Loucy (cell line): ENCODE measurements around the gene DSE.

ENCODE experiments used
- H2AFZ ChIP-seq: fragments of 200-600 bp; sonication (generic); 2 replicates; pipeline ENCODE4 v1.6.0; 2016; ENCODE audit warnings: antibody characterized with exemption, mild to moderate bottlenecking, low read length, moderate library complexity
- H3F3A ChIP-seq: fragments of 200-600 bp; 2 replicates; pipeline ENCODE4 v1.6.0; 2016; ENCODE audit warnings: antibody characterized with exemption, low read depth, mild to moderate bottlenecking
- H3K27me3 ChIP-seq: fragments of 200-600 bp; sonication (generic); 2 replicates; pipeline ENCODE4 v1.6.1; 2014; ENCODE audit warnings: low read length, mild to moderate bottlenecking; ENCODE audit not compliant: insufficient read depth, poor library complexity, severe bottlenecking
- H3K36me3 ChIP-seq: fragments of 200-600 bp; sonication (generic); 2 replicates; pipeline ENCODE4 v1.6.1; 2016; ENCODE audit warnings: low read length; ENCODE audit not compliant: insufficient read depth
- H3K4me1 ChIP-seq: fragments of 200-600 bp; sonication (generic); 2 replicates; pipeline ENCODE4 v1.5.1; 2014; ENCODE audit warnings: low read length, mild to moderate bottlenecking; ENCODE audit not compliant: insufficient read depth, poor library complexity, severe bottlenecking
- H3K4me2 ChIP-seq: fragments of 200-600 bp; sonication (generic); 2 replicates; pipeline ENCODE4 v1.6.0; 2014; ENCODE audit warnings: antibody characterized with exemption, low read length, low read depth, mild to moderate bottlenecking; ENCODE audit not compliant: poor library complexity, severe bottlenecking
- H3K4me3 ChIP-seq: fragments of 200-600 bp; sonication (generic); 2 replicates; pipeline ENCODE4 v1.5.1; 2014; ENCODE audit warnings: low read length, mild to moderate bottlenecking, mixed read lengths; ENCODE audit not compliant: poor library complexity, severe bottlenecking
- H3K79me2 ChIP-seq: fragments of 200-600 bp; sonication (generic); 2 replicates; pipeline ENCODE4 v1.6.1; 2014; ENCODE audit warnings: low read length; ENCODE audit not compliant: insufficient read depth
- H3K9ac ChIP-seq: fragments of 200-600 bp; sonication (generic); 2 replicates; pipeline ENCODE4 v1.6.0; 2014; ENCODE audit warnings: mild to moderate bottlenecking, low read depth, low read length, moderate library complexity; ENCODE audit not compliant: poor library complexity, severe bottlenecking
- H3K9me2 ChIP-seq: fragments of 200-600 bp; sonication (generic); replicated peaks from 2 replicates; pipeline ENCODE4 v1.6.1; 2016; ENCODE audit warnings: low read depth, low read length, mixed read lengths
- H3K9me3 ChIP-seq: fragments of 200-600 bp; sonication (generic); 2 replicates; pipeline ENCODE4 v1.6.1; 2014; ENCODE audit warnings: mild to moderate bottlenecking, antibody characterized with exemption, low read length, low read depth; ENCODE audit not compliant: insufficient read depth
- H4K20me1 ChIP-seq: fragments of 200-600 bp; sonication (generic); 2 replicates; pipeline ENCODE4 v1.6.0; 2014; ENCODE audit warnings: antibody characterized with exemption, low read length, mild to moderate bottlenecking; ENCODE audit not compliant: insufficient read depth, poor library complexity, severe bottlenecking
- EZH2phosphoT487 ChIP-seq: fragments of 200-600 bp; IDR thresholded peaks from 2 replicates; pipeline ENCODE4 v1.6.1; 2018; ENCODE audit warnings: antibody characterized with exemption, mild to moderate bottlenecking, moderate library complexity, borderline replicate concordance
- TF ChIP-seq, protein P1 (sequence below): fragments of 200-600 bp; sonication (generic); conservative IDR thresholded peaks from 2 replicates; pipeline ENCODE4 v1.5.1; 2014; ENCODE audit warnings: mild to moderate bottlenecking, antibody characterized with exemption, low read length

The DSE gene

DNA sequence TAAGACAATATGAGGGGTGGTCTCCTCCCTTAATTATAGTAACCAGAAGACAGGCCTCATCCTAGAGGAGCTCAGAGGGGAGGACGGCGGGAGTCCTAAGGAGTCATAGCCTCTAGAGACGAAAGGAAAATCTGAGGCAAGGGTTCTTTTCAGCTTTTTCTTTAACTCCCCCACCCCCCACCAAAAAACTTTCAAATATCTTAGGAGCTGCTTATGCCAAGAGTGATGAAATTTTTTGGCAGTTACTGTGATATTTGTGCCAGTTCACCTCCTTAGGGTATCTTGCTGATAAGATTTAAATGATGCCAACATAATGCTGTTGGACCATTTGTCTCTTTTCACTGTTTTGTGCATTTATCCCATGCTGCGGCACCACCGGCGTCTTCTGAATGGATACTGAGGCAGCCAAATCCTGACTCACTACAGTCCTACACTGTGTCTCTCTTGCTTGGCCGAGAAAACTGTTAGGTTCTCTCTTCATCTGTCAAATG lies 44.5 kb upstream of the DSE start:
- Histone ChIP-seq H3K4me2 (no peak overlapping the region), H4K20me1 (no peaks in the 10 kb centered on the region), H3F3A (no peaks in the 10 kb centered on the region), H3K9me3 (no peaks in the 10 kb centered on the region), H3K9ac (no peak overlapping the region), H3K4me1 (no peaks in the 10 kb centered on the region), H3K9me2 (no peaks in the 10 kb centered on the region), H3K36me3 (no peaks in the 10 kb centered on the region), H3K79me2 (no peaks in the 10 kb centered on the region), H3K4me3 (no peak overlapping the region), H2AFZ (no peak overlapping the region), H3K27me3 (no peaks in the 10 kb centered on the region)
- no peak for TF ChIP-seq EZH2phosphoT487
- TF ChIP-seq, protein P1, sequence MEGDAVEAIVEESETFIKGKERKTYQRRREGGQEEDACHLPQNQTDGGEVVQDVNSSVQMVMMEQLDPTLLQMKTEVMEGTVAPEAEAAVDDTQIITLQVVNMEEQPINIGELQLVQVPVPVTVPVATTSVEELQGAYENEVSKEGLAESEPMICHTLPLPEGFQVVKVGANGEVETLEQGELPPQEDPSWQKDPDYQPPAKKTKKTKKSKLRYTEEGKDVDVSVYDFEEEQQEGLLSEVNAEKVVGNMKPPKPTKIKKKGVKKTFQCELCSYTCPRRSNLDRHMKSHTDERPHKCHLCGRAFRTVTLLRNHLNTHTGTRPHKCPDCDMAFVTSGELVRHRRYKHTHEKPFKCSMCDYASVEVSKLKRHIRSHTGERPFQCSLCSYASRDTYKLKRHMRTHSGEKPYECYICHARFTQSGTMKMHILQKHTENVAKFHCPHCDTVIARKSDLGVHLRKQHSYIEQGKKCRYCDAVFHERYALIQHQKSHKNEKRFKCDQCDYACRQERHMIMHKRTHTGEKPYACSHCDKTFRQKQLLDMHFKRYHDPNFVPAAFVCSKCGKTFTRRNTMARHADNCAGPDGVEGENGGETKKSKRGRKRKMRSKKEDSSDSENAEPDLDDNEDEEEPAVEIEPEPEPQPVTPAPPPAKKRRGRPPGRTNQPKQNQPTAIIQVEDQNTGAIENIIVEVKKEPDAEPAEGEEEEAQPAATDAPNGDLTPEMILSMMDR = no peak

- Histone ChIP-seq H3K79me2 (no peaks in the 10 kb centered on the region), H3K9me3 (no peaks in the 10 kb centered on the region), H3K9me2 (no peaks in the 10 kb centered on the region), H4K20me1 (no peaks in the 10 kb centered on the region), H2AFZ (no peak overlapping the region), H3K27me3 (no peaks in the 10 kb centered on the region), H3K9ac (no peak overlapping the region), H3F3A (no peaks in the 10 kb centered on the region), H3K4me3 (no peak overlapping the region), H3K4me1 (no peaks in the 10 kb centered on the region), H3K36me3 (no peaks in the 10 kb centered on the region), H3K4me2 (no peak overlapping the region)
- TF ChIP-seq, protein P1 = no peak
- no peak for TF ChIP-seq EZH2phosphoT487
Observed at GRCh38 chr6:116326996-116327395, 43.8 kb upstream of the DSE start.

DNA sequence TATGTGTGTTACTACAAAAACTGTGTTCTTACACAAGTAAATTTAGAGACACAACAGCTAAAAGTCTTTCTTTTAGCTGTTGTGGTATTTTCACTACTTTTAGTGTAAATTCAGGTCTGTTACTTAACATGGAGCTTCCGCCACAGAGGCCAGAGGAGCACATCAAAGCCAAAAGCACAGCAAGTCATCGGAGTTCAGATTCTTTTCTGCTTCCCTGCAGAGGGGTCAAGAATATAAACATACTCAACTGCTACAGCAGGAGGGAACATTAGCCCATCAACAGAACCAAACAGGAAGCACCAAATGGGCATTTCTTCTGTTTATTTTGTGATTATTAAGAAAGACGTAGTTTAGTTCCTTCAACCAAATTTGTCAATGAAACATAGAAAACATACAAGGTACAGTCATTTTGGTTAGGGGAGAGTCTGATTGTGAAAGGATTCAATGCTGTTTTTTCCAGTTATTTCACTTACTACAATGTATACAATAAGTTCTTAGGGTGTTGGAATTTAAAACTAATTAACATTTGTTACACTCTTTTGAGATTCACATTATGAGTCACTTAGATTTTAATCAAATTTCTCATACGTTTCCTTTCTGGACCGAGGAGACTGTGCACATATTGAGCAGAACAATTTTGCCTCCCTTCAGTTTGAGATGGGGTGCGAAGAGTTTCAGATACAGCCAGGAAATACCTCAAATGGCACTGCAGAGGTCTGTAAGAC lies 42.8 kb upstream of the DSE start:
- TF ChIP-seq EZH2phosphoT487 = no peak
- TF ChIP-seq, protein P1 = no peak
- Histone ChIP-seq H3K9me2 (no peaks in the 10 kb centered on the region), H3K9ac (no peak overlapping the region), H4K20me1 (no peaks in the 10 kb centered on the region), H3K4me2 (no peak overlapping the region), H3K4me1 (no peaks in the 10 kb centered on the region), H3K36me3 (no peaks in the 10 kb centered on the region), H3K4me3 (no peak overlapping the region), H3F3A (no peaks in the 10 kb centered on the region), H3K27me3 (no peaks in the 10 kb centered on the region), H3K79me2 (no peaks in the 10 kb centered on the region), H3K9me3 (no peaks in the 10 kb centered on the region), H2AFZ (no peak overlapping the region)
